ENCODE results near the gene ZFR2. TPM values are rescaled to one million over a fixed set of nuclear protein-coding genes. Genes with fewer than 3 reads are reported as not detected.

The ZFR2 gene
- total RNA-seq, 4 donors from 2014 or later = not detected

DNA sequence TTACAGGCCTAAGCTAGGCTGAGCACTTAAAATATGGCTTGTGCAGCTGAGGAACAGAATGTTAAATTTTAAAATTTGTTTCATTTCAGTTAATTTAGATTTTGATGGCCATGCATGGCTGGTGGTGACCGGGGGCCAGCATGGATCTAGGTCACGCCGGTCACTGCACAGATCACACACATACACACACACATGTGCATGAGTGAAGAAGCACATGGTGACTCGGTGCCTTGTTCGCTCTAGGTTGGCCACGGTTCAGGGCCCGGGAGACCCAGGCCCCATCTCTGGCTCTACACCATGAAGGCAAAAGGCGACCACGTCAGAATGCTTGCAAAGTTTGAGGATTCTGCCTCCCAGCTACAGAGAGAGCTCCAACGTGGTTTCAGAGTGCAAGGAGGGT lies 28.0 kb downstream of the ZFR2 start:
- TF ChIP-seq, protein P1, sequence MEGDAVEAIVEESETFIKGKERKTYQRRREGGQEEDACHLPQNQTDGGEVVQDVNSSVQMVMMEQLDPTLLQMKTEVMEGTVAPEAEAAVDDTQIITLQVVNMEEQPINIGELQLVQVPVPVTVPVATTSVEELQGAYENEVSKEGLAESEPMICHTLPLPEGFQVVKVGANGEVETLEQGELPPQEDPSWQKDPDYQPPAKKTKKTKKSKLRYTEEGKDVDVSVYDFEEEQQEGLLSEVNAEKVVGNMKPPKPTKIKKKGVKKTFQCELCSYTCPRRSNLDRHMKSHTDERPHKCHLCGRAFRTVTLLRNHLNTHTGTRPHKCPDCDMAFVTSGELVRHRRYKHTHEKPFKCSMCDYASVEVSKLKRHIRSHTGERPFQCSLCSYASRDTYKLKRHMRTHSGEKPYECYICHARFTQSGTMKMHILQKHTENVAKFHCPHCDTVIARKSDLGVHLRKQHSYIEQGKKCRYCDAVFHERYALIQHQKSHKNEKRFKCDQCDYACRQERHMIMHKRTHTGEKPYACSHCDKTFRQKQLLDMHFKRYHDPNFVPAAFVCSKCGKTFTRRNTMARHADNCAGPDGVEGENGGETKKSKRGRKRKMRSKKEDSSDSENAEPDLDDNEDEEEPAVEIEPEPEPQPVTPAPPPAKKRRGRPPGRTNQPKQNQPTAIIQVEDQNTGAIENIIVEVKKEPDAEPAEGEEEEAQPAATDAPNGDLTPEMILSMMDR (IDR thresholded peaks at IDR 0.05; ENCODE audit: low read depth) = no peak

DNA sequence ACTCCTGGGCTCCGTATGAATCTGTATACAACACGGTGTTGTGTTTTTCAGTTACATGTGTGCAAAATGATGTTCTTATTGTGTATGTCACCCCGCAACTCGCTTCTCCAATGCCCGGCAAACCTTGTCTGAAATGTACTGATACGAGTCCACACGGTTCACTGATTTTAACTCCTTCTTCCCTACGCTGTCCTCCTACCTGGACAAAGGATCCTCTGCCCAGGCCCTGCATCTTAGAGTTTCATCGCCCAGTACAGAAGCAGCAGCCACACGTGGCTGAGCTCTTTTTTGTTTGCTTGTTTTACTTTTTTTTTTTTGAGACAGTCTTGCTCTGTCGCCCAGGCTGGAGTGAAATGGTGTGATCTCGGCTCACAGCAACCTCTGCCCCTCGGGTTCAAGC lies 28.9 kb downstream of the ZFR2 start:
- TF ChIP-seq, protein P1 (IDR thresholded peaks at IDR 0.05; ENCODE audit: low read depth) = no peak

DNA sequence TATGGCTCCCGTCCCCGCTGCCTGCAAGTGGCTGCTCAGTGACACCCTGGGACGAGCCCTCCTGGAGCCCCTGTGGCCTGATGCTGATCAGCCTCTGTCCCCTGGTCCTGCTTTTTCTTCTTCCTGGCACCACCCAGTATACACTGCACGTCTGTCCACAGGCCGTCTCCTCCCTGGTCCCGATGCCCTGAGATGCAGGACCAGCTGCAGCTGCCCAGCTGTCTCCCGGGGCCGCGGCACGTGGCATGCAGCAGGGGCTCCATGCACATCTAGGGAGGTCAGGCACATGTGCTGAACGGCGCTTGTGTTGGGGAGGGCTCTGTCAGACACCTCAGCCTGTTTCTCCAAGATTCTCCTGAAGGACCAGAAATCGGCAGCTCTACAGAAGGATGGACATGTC lies 30.2 kb downstream of the ZFR2 start:
- TF ChIP-seq, protein P1 (IDR thresholded peaks at IDR 0.05; ENCODE audit: low read depth) = no peak

DNA sequence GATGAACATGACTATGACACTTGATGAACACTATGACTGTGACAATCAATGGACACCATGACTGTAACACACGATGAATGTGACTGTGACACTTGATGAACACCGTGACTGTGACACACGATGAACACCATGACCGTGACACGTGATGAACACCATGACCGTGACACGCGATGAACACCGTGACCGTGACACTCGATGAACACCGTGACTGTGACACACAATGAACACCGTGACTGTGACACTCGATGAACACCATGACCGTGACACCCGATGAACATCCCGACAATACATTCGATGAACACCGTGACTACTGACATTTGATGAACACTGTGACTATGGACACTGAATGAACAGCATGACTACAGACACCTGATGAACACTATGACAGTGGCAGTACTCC lies 30.9 kb downstream of the ZFR2 start:
- TF ChIP-seq, protein P1 (IDR thresholded peaks at IDR 0.05; ENCODE audit: low read depth) = no peak

DNA sequence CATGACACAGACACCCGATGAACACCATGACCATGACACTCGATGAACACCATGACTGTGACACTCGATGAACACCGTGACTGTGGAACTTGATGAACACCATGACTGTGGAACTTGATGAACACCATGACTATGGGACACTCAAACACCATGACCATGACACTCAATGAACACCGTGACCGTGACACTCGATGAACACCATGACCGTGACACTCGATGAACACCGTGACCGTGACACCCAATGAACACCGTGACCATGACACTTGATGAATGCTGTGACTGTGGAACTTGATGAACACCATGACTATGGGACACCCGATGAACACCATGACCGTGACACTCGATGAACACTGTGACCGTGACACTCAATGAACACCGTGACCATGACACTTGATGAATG lies 31.5 kb downstream of the ZFR2 start:
- TF ChIP-seq, protein P1 (IDR thresholded peaks at IDR 0.05; ENCODE audit: low read depth) = no peak

DNA sequence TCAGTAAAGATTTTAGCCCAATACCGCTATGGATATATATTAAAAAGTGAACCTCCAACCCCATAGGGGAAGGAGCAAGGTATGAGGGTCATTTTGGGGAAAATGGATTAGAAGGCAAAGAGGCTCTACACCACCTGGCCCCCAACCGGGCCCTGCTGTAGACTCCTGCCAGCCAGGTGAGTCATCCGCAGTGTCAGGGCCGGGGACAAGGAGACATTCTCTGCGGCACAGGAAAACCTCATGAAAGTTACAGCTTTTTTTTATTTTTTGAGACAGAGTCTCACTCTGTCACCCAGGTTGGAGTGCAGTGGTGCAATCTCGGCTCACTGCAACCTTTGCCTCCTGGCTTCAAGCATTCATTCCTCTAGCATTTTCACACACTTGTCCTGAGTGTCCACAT lies 32.0 kb downstream of the ZFR2 start:
- TF ChIP-seq, protein P1 (IDR thresholded peaks at IDR 0.05; ENCODE audit: low read depth) = no peak

DNA sequence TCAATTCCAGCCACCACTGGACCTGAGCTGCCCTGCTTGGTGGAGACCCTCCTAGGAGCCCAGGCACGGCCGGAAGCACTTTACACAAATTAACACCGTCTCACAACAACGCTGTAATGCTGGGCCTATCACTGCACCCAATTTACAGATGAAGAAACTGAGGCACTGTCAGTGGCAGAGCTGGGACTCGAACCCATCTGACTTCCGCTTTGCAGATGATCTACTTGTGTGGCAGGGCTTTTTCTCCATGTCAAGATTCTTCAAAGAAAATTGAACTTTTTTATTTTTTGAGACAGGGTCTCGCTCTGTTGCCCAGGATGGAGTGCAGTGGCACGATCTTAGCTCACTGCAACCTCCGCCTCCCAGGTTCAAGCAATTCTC lies 33.8 kb downstream of the ZFR2 start:
- TF ChIP-seq, protein P1 (IDR thresholded peaks at IDR 0.05; ENCODE audit: low read depth) = no peak

Measured in subcutaneous adipose tissue (tissue), 4 donors.